Measurements from ENCODE around the gene TSHZ2. TPM values are rescaled to one million over a fixed set of nuclear protein-coding genes. Genes with fewer than 3 reads are reported as not detected.
A peak's percentile ranks its signal among the peaks of the same experiment; 100 is the strongest.
"Not testable (repeated sequence)": the region's sequence is repeated elsewhere in the genome, so short reads cannot be mapped to it uniquely, and the experiment has no call there.

The TSHZ2 gene
- polyA plus RNA-seq, 5 donors, result 9.5 to 15.8 (median 15.1) TPM

- DNase-seq, result peak in 1 of 2 donors; percentile 45
Measured at GRCh38 chr20:52959125-52959524, 13.0 kb upstream of the TSHZ2 start.

GRCh38 chr20:52962183-52962582, 10.0 kb upstream of the TSHZ2 start:
- no peak for DNase-seq

- DNase-seq, result no peak
Measured at GRCh38 chr20:52963131-52963530, 9.0 kb upstream of the TSHZ2 start.

- DNase-seq, result no peak
Measured at GRCh38 chr20:52964131-52964530, 8.0 kb upstream of the TSHZ2 start.

- DNase-seq, result no peak
Measured at GRCh38 chr20:52965380-52965779, 6.8 kb upstream of the TSHZ2 start.

GRCh38 chr20:52965819-52966218, 6.3 kb upstream of the TSHZ2 start:
- DNase-seq, result no peak

- DNase-seq, result not testable (repeated sequence)
Measured at GRCh38 chr20:52966543-52966942, 5.6 kb upstream of the TSHZ2 start.

GRCh38 chr20:52971498-52972189, 514 bp upstream of the TSHZ2 start:
- no peak for DNase-seq

GRCh38 chr20:52972965-52973819, 1.0 kb downstream of the TSHZ2 start:
- DNase-seq, result peak in 1 of 2 donors; percentile 53

- no peak for DNase-seq
Measured at GRCh38 chr20:52974179-52974594, 2.0 kb downstream of the TSHZ2 start.

GRCh38 chr20:52975029-52975732, 3.0 kb downstream of the TSHZ2 start:
- DNase-seq, result no peak

- no peak for DNase-seq
Measured at GRCh38 chr20:52975803-52976531, 3.8 kb downstream of the TSHZ2 start.

- no peak for DNase-seq
Measured at GRCh38 chr20:52978851-52979250, 6.7 kb downstream of the TSHZ2 start.

GRCh38 chr20:52981051-52981450, 8.9 kb downstream of the TSHZ2 start:
- DNase-seq, result no peak

GRCh38 chr20:52983726-52984450, 11.7 kb downstream of the TSHZ2 start:
- no peak for DNase-seq

GRCh38 chr20:52984451-52984810, 12.3 kb downstream of the TSHZ2 start:
- no peak for DNase-seq

GRCh38 chr20:52985687-52986086, 13.5 kb downstream of the TSHZ2 start:
- DNase-seq, result no peak

GRCh38 chr20:52987295-52987694, 15.1 kb downstream of the TSHZ2 start:
- DNase-seq, result no peak

- DNase-seq, result no peak
Measured at GRCh38 chr20:52991830-52992229, 19.7 kb downstream of the TSHZ2 start.

GRCh38 chr20:52992632-52993031, 20.5 kb downstream of the TSHZ2 start:
- DNase-seq, result no peak

- no peak for DNase-seq
Measured at GRCh38 chr20:52993076-52993475, 20.9 kb downstream of the TSHZ2 start.
